Thyroid gland (tissue), 4 donors: Measurements from ENCODE around the gene IL1F10.

ENCODE experiments used
- POLR2A ChIP-seq, 2 donors: fragments of 450-650 bp; IDR thresholded peaks; one replicate each; pipeline ENCODE4 v1.6.1; 2017; ENCODE audit warnings: antibody characterized with exemption in 2 of 2, mild to moderate bottlenecking in 2 of 2, moderate library complexity in 1 of 2
- TF ChIP-seq, protein P1 (sequence below), 6 experiments: fragments of 200-600 bp in 3 of 6; fragments of 450-650 bp in 3 of 6; sonication (generic) in 3 of 6; IDR thresholded peaks; one replicate each; pipeline ENCODE4 v1.5.1; 2016 to 2019; ENCODE audit warnings: antibody characterized with exemption in 6 of 6, mild to moderate bottlenecking in 2 of 6, inconsistent platforms in 1 of 6, moderate library complexity in 1 of 6

DNA sequence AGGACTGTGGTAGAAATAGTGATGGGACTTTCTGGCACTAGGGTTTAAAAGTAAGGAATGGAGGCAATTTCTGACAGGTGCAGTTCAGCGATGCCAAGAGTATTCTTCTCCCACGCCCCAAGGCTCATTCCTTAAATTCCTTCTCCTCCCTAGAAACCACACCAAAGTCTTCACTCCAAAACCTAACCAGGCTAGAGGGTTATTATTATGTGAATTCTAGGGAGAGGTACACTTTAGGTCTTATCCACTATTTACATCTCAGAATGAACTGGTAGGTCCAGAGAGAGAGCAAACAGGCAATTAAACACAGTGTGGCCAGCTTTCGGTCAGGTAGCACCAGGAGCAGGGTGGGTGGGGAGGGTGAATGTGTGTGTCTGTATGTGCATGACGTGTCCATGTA, 11.4 kb downstream of the IL1F10 start:
- TF ChIP-seq, protein P1, sequence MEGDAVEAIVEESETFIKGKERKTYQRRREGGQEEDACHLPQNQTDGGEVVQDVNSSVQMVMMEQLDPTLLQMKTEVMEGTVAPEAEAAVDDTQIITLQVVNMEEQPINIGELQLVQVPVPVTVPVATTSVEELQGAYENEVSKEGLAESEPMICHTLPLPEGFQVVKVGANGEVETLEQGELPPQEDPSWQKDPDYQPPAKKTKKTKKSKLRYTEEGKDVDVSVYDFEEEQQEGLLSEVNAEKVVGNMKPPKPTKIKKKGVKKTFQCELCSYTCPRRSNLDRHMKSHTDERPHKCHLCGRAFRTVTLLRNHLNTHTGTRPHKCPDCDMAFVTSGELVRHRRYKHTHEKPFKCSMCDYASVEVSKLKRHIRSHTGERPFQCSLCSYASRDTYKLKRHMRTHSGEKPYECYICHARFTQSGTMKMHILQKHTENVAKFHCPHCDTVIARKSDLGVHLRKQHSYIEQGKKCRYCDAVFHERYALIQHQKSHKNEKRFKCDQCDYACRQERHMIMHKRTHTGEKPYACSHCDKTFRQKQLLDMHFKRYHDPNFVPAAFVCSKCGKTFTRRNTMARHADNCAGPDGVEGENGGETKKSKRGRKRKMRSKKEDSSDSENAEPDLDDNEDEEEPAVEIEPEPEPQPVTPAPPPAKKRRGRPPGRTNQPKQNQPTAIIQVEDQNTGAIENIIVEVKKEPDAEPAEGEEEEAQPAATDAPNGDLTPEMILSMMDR (IDR thresholded peaks at IDR 0.05), result no peak
- no peak for TF ChIP-seq POLR2A (IDR thresholded peaks at IDR 0.05)
